HG03064 (cell line): ENCODE measurements around the gene PPP1R26.
"Not testable (repeated sequence)": the region's sequence is repeated elsewhere in the genome, so short reads cannot be mapped to it uniquely, and the experiment has no call there.

Experiments
- ATAC-seq: cut with Tn5 transposase; IDR thresholded peaks from one replicate; pipeline ENCODE4 v1.9.1; 2021; ENCODE audit warnings: low read depth; ENCODE audit not compliant: unreplicated experiment

Gene PPP1R26

GRCh38 chr9:135502168-135502872, 22.7 kb downstream of the PPP1R26 start:
- no peak for ATAC-seq

DNA sequence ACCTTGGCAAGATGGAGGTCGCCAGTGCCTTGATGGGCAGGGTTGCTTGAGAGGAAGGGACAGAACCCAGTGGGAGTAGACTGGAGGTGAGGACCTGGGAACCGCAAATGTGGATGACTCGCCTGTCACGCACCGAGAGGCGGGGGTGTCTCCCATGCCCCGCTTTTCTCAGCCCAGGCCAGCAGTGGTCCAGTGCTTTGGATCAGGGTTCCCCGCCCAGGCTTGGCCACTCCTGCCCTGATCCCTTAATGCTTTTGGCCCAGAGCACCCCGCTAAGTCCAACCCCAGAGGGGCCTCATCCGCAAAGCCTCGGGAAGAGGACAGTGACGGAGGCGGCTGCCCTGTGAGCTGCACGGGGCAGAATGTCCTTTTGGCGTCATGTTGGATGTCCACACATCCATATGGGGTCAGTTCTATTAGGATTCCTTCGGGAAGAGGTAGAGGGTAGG, 23.3 kb downstream of the PPP1R26 start:
- ATAC-seq: no peak

DNA sequence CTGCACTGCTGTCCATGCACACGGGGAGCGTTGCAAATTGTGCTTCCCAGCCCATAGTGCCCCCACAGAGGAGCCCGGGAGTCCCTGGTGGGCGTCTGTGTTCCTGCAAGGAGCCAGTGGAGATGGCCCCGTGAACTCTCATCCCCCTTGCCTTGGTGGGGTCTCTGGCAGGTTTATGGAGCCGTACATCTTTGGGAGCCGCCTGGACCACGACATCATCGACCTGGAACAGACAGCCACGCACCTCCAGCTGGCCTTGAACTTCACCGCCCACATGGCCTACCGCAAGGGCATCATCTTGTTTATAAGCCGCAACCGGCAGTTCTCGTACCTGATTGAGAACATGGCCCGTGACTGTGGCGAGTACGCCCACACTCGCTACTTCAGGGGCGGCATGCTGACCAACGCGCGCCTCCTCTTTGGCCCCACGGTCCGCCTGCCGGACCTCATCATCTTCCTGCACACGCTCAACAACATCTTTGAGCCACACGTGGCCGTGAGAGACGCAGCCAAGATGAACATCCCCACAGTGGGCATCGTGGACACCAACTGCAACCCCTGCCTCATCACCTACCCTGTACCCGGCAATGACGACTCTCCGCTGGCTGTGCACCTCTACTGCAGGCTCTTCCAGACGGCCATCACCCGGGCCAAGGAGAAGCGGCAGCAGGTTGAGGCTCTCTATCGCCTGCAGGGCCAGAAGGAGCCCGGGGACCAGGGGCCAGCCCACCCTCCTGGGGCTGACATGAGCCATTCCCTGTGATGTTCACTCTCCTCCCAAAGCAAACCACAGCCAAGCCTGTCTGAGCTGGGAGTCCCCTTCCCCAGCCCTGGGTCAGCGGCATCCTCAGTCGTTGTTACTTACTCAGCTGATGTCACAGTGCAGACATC, 24.0 kb downstream of the PPP1R26 start:
- no peak for ATAC-seq

GRCh38 chr9:135504262-135505243, 25.0 kb downstream of the PPP1R26 start:
- no peak for ATAC-seq

DNA sequence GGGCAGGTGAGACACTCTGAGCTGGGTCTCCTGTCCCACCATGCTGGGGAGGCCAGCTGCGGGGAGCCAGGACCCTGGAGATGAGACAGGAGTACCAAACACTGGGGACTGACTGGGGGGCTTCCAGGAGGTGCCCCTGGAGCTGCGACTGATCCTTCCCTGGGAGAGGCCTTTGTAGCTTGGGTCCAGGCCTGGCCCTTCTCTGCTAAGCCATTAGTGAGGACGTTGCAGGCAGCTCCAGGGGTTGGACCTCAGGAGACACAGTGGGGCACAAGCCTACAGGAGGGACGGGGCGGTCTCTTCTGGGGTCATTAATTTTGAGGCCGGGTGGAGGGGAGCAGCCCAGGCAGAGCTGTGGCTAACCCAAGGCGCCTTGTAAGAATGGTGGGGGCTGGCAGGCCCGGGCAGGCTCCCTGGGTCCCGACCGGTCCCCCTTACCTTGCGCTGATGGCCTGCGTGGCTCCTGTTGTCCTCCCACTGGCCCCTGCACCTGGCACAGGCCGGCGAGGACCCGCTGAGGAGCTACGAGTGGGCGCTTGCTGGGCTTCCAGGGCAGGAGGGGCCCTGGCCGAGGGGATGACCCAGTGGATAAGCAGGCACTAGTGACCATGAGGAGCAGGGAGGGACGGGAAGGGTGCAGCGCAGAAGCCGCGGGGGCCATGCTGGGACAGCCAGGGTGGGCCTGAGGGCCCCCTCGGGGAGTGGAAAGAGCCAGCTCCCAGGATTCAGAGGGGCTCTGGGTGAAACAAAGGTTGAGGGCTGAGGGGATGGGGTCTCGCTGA, 26.0 kb downstream of the PPP1R26 start:
- ATAC-seq: no peak

DNA sequence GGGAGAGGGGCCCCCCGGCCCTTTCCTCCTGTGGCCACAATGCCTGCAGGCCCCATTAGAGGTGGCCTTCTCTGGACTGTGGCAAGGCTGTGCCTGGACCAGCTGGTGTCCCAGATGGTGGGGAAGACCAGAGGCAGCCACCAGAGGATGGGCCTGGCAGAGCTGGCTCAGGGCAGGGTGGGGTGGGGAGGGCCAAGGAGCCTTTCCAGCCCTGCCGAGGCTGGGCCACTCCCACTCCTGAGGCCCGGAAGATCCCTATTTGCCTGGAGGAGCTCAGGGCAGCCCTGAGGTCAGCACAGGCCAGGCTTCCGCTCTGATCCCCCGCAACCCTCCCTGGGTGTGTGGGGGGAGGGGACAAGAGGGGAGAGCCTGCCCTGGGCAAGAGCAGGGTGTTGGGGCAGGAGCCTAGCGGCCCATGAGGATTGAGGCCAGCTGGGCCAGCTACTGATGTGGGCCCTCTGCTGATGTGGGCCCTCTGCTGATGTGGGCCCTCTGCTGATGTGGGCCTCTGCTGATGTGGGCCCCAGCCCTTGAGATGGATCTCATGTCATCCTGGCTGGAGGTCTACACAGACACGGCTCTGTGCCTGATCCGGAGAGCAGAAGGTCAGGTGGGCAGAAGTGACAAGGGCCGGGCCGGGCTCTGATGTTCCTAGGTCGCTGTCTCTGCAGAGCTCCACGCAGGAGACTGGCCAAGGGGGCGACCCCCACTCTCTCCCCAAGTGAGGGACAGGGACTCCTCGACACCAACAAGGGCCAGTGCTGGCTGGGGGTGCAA, 26.9 kb downstream of the PPP1R26 start:
- ATAC-seq: no peak

- no peak for ATAC-seq
These were observed 27.8 kb downstream of the PPP1R26 start for GRCh38 chr9:135507104-135508035.

DNA sequence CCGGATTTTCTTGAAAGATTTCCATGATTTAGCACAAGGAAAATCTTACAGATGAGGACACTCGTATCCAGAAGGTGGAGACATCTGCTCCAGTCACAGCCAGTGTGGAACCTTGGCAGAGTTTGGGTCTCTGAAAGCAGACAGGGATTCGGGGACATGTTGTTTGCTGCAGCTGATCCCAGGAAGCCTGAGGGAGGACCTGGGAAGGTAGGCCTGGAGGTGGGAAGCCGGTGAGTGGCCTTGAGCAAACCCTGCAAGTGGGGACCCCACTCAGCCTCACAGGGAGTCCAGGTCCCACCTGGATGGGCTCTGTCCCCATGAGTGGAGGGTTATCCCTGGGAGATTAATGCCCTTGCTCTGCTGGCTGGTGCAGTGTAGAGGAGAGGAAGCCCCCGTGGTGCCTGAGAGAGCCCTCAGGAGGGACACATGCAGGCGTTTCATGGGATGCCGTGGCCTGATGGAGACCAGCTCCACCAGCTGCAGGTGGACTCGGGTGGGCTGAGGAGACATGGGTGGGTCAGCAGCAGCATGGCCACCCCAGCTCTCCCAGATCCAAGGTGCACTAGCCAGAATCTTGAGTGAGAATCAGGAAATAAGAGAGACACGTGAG, 28.7 kb downstream of the PPP1R26 start:
- no peak for ATAC-seq

DNA sequence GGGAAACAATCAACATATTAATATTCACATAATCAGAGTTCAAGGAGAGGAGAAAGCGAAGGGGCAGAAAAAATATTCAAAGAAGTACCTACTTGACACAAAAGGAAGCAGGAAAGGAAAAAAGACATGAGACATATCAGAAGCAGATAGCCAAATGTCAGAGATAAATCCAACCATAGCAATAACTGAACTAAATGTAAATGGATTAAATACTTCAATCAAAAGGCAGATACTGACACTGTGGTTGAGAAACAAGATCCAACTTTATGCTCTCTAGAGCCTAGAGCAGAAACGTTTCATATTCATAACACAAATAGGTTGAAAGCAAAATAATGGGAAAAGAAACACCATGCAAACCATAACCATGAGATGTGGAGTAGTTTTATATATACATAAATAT, 29.9 kb downstream of the PPP1R26 start:
- ATAC-seq: no peak

DNA sequence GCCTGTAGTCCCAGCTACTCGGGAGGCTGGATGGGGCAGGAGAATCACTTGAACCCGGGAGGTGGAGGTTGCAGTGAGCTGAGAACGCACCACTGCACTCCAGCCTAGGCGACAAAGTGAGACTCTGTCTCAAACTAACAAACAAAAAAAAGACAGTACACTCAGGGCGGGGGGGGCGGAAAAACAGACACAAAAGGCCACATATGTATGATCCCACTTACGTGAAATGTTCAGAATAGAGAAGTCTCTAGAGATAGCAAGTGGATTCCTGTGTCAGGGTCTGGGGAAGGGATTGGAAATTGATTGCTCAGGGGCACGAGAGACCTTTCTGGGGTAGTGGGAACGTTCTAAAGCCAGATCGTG, 32.6 kb downstream of the PPP1R26 start:
- no peak for ATAC-seq

GRCh38 chr9:135512904-135513303, 33.3 kb downstream of the PPP1R26 start:
- no peak for ATAC-seq

- ATAC-seq: no peak
These were observed 33.8 kb downstream of the PPP1R26 start for GRCh38 chr9:135513351-135513846.

DNA sequence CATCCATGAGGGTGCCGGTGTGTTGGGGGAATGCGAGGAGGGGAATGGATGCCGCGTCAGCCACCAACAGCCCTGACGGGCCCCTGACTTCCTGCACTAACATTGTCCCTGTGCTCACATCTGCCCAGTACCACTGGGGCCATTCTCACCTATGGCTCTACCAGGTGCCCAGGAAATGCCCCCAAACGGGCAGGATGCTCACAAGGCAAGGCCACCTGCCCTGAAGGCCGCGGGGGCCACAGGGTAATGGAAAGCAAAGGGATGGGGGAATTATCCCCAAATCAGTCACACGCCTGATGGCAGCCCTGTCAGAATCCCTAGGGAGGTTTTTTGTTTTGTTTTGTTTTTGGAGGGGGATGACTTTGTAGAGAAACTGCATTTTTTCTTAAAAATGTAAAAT, 34.3 kb downstream of the PPP1R26 start:
- ATAC-seq: not testable (repeated sequence)

GRCh38 chr9:135514342-135515082, 34.9 kb downstream of the PPP1R26 start:
- ATAC-seq: no peak

- no peak for ATAC-seq
These were observed 35.7 kb downstream of the PPP1R26 start for GRCh38 chr9:135515083-135515951.
